HepG2 (cell line): Measurements from ENCODE around the gene BSN. TPM values are rescaled to one million over a fixed set of nuclear protein-coding genes. Genes with fewer than 3 reads are reported as not detected.
A peak's percentile ranks its signal among the peaks of the same experiment; 100 is the strongest.

ENCODE experiments used
- ATAC-seq: fragments of 200-7000 bp; cut with Tn5 transposase; 3 replicates; pipeline ENCODE4 v1.9.1; 2020; ENCODE audit warnings: mild to moderate bottlenecking, moderate library complexity
- BruUV-seq: library from RNA; stranded (reverse); fragments of 400-500 nt; replicated peaks from 2 replicates; lab custom pipeline; 2021; lab: Mats Ljungman, UMichigan
- CTCF ChIA-PET: fragments of 300-600 bp; formaldehyde crosslinking; extraction: SDS; loops from one replicate; lab custom pipeline; 2021; ENCODE audit warnings: low total read pairs, inconsistent platforms, low intra/inter-chr PET ratio; lab: Yijun Ruan, JAX
- POLR2A ChIA-PET: fragments of 350-600 bp; sonication (Branson Sonifier 250); formaldehyde crosslinking; loops from one replicate; lab custom pipeline; 2020; ENCODE audit warnings: antibody characterized with exemption, inconsistent platforms; lab: Yijun Ruan, JAX
- DNase-seq: peaks from one replicate; pipeline ENCODE4 v3.0.0-alpha.2; 2015; ENCODE audit warnings: low spot score
- FAIRE-seq: peaks from 3 replicates; lab custom pipeline; 2011; peaks lifted over from hg19 to GRCh38; lab: Jason Lieb, UNC
- H2AFZ ChIP-seq: one replicate; pipeline ENCODE4 v1.6.1; 2011; ENCODE audit warnings: low read length, inconsistent platforms
- H3K27ac ChIP-seq: fragments of 300-600 bp; 3 replicates; pipeline ENCODE4 v1.8.0; 2011; ENCODE audit warnings: mixed run types, mild to moderate bottlenecking, mixed read lengths, low read length, inconsistent platforms; ENCODE audit not compliant: insufficient read depth; ENCODE audit errors: extremely low read length
- H3K27me3 ChIP-seq, 2 experiments: fragments of 200-600 bp in 1 of 2; 2 replicates in 1 of 2; 3 replicates in 1 of 2; pipeline versions ENCODE4 v1.6.0 to v1.8.0; 2011; ENCODE audit warnings: low read length in 2 of 2, mild to moderate bottlenecking in 2 of 2, moderate library complexity in 2 of 2, inconsistent platforms in 1 of 2; ENCODE audit not compliant: insufficient read depth in 2 of 2, control insufficient read depth in 1 of 2
- H3K36me3 ChIP-seq, 2 experiments: fragments of 200-600 bp in 1 of 2; replicated peaks in 1 of 2; 2 replicates in 1 of 2; 3 replicates in 1 of 2; pipeline versions ENCODE4 v1.5.1 to v1.8.0; 2011; ENCODE audit warnings: low read length in 2 of 2, inconsistent platforms in 1 of 2; ENCODE audit not compliant: insufficient read depth in 2 of 2, control insufficient read depth in 1 of 2
- H3K4me1 ChIP-seq: 2 replicates; pipeline ENCODE4 v1.5.1; 2012; ENCODE audit warnings: low read length, inconsistent platforms; ENCODE audit not compliant: insufficient read depth
- H3K4me2 ChIP-seq: 2 replicates; pipeline ENCODE4 v1.6.0; 2011; ENCODE audit warnings: low read depth, low read length, inconsistent platforms
- H3K4me3 ChIP-seq, 3 experiments: fragments of 200-600 bp in 1 of 3; sonication (generic), shearing (Covaris generic) in 1 of 3; replicated peaks in 1 of 3; 2 replicates each; pipeline ENCODE4 v1.5.1; 2011 to 2016; ENCODE audit warnings: low read length in 3 of 3, inconsistent platforms in 2 of 3, low read depth in 2 of 3, mild to moderate bottlenecking in 2 of 3, control low read depth in 1 of 3, mixed read lengths in 1 of 3; ENCODE audit not compliant: insufficient read depth in 1 of 3
- H3K79me2 ChIP-seq: one replicate; pipeline ENCODE4 v1.6.1; 2011; ENCODE audit warnings: low read length, inconsistent platforms; ENCODE audit not compliant: insufficient read depth
- H3K9ac ChIP-seq: 2 replicates; pipeline ENCODE4 v1.6.0; 2011; ENCODE audit warnings: mild to moderate bottlenecking, low read depth, low read length, inconsistent platforms; ENCODE audit not compliant: insufficient read depth
- H3K9me3 ChIP-seq: 2 replicates; pipeline ENCODE4 v1.5.1; 2012; ENCODE audit warnings: mild to moderate bottlenecking, low read length
- H4K20me1 ChIP-seq: 2 replicates; pipeline ENCODE4 v1.6.0; 2011; ENCODE audit warnings: inconsistent platforms, mild to moderate bottlenecking, low read length, moderate library complexity; ENCODE audit not compliant: insufficient read depth
- AGO1 ChIP-seq: fragments of 200-400 bp; formaldehyde crosslinking; IDR thresholded peaks from 2 replicates; pipeline ENCODE4 v1.6.1; 2017; ENCODE audit warnings: mild to moderate bottlenecking, low read depth, low read length, moderate library complexity; ENCODE audit not compliant: poor library complexity, severe bottlenecking
- DMAP1 ChIP-seq: IDR thresholded peaks from 2 replicates; pipeline ENCODE4 v1.6.1; 2016
- EP300 ChIP-seq, 3 experiments: sonication (generic) in 1 of 3; formaldehyde crosslinking in 1 of 3; IDR thresholded peaks; 2 replicates each; pipeline versions ENCODE4 v1.5.1 to v1.6.1; 2011 to 2020; ENCODE audit warnings: low read depth in 2 of 3, low read length in 2 of 3, borderline replicate concordance in 1 of 3, improper control_type of control experiment in 1 of 3, mild to moderate bottlenecking in 1 of 3, missing genetic modification reagents in 1 of 3, moderate library complexity in 1 of 3
- FLYWCH1 ChIP-seq: sonication (generic); formaldehyde crosslinking; IDR thresholded peaks from 2 replicates; pipeline ENCODE4 v1.8.1; 2023; ENCODE audit warnings: mild to moderate bottlenecking, missing genetic modification reagents
- HNRNPL ChIP-seq: fragments of 200-400 bp; formaldehyde crosslinking; IDR thresholded peaks from 2 replicates; pipeline ENCODE4 v1.6.1; 2017; ENCODE audit warnings: mild to moderate bottlenecking, low read depth, low read length
- TMF1 ChIP-seq: sonication (generic); formaldehyde crosslinking; IDR thresholded peaks from 2 replicates; pipeline ENCODE4 v1.8.1; 2022; ENCODE audit warnings: low read depth, missing genetic modification reagents
- TP53 ChIP-seq: sonication (generic); formaldehyde crosslinking; conservative IDR thresholded peaks from 2 replicates; pipeline ENCODE4 v1.4.0; 2020; ENCODE audit warnings: missing genetic modification reagents
- TRIM24 ChIP-seq: sonication (generic); formaldehyde crosslinking; IDR thresholded peaks from 2 replicates; pipeline ENCODE4 v1.8.0; 2022; ENCODE audit warnings: mild to moderate bottlenecking, missing genetic modification reagents
- ZNF232 ChIP-seq: sonication (generic); formaldehyde crosslinking; IDR thresholded peaks from 2 replicates; pipeline ENCODE4 v1.4.0; 2020; ENCODE audit warnings: missing genetic modification reagents, borderline replicate concordance
- ZNF235 ChIP-seq: sonication (generic); formaldehyde crosslinking; IDR thresholded peaks from 2 replicates; pipeline ENCODE4 v1.8.1; 2023; ENCODE audit warnings: mild to moderate bottlenecking, missing genetic modification reagents, borderline replicate concordance
- ZNF253 ChIP-seq: sonication (generic); formaldehyde crosslinking; IDR thresholded peaks from 2 replicates; pipeline ENCODE4 v1.8.0; 2022; ENCODE audit warnings: mild to moderate bottlenecking, missing genetic modification reagents, borderline replicate concordance
- ZNF317 ChIP-seq: sonication (generic); formaldehyde crosslinking; IDR thresholded peaks from 2 replicates; pipeline ENCODE4 v1.5.0; 2020; ENCODE audit warnings: mild to moderate bottlenecking, missing genetic modification reagents
- ZNF574 ChIP-seq: sonication (generic); formaldehyde crosslinking; IDR thresholded peaks from 2 replicates; pipeline ENCODE4 v1.4.0; 2020; ENCODE audit warnings: missing genetic modification reagents
- ZNF839 ChIP-seq: sonication (generic); formaldehyde crosslinking; IDR thresholded peaks from 2 replicates; pipeline ENCODE4 v1.4.0; 2020; ENCODE audit warnings: missing genetic modification reagents, mild to moderate bottlenecking, borderline replicate concordance
- ZSCAN20 ChIP-seq: sonication (generic); formaldehyde crosslinking; IDR thresholded peaks from 2 replicates; pipeline ENCODE4 v1.4.0; 2020; ENCODE audit warnings: missing genetic modification reagents, mild to moderate bottlenecking, borderline replicate concordance
- ZSCAN30 ChIP-seq: sonication (generic); formaldehyde crosslinking; IDR thresholded peaks from 2 replicates; pipeline ENCODE4 v1.5.0; 2020; ENCODE audit warnings: mild to moderate bottlenecking, missing genetic modification reagents
- ZSCAN9 ChIP-seq: IDR thresholded peaks from 2 replicates; pipeline ENCODE4 v1.6.1; 2016; ENCODE audit warnings: borderline replicate concordance
- WGBS: methylation state at CpG from one replicate; pipeline ENCODE4 v1.1.6; 2017; ENCODE audit warnings: low lambda C conversion rate; 5-methylcytosine and 5-hydroxymethylcytosine counted together
- in situ Hi-C: cut with HindIII; loops from 2 replicates; pipeline ENCODE4 v1.10.0; 2017; ENCODE audit warnings: low pct_unique_long_range_greater_than_20kb; ENCODE audit not compliant: extremely low pct_ligation_motif_present
- intact Hi-C: fragments of 100-400 bp; cut with micrococcal nuclease; formaldehyde crosslinking; loops from one replicate; pipeline ENCODE4 v1.10.0; 2022; ENCODE audit not compliant: unreplicated experiment
- polyA plus RNA-seq, 8 experiments: library from polyadenylated mRNA; depleted of rRNA in 3 of 8; stranded (reverse) in 7 of 8; unstranded in 1 of 8; fragments of >200 nt; fragmentation: Illumina TruSeq in 4 of 8; extraction: Trizol in 4 of 8; gene quantifications; 2 replicates each; pipeline versions ENCODE4 v1.2.1 to v1.2.3, GENCODE V29; 2011 to 2016; ENCODE audit warnings: low read depth in 4 of 8, missing spikeins in 1 of 8, mixed read lengths in 1 of 8; ENCODE audit not compliant: insufficient read depth in 1 of 8
- total RNA-seq, 5 experiments: library from RNA; depleted of rRNA; stranded (reverse); fragments of >200 nt; fragmentation: Illumina TruSeq; extraction: Trizol; gene quantifications; 2 replicates each; pipeline ENCODE4 v1.2.3, GENCODE V29; 2016; ENCODE audit warnings: low read depth in 1 of 5
- TF ChIP-seq, protein P1 (sequence below): sonication (generic); formaldehyde crosslinking; IDR thresholded peaks from 2 replicates; pipeline ENCODE4 v1.4.0; 2020; ENCODE audit warnings: missing genetic modification reagents, low read depth, mild to moderate bottlenecking, borderline replicate concordance

BSN gene
- total and polyA plus RNA-seq, 2 of the 13 experiments (the other 11 are each of a cell fraction or from before 2014, with no cell fraction given): 0.42 to 0.86 TPM

DNA sequence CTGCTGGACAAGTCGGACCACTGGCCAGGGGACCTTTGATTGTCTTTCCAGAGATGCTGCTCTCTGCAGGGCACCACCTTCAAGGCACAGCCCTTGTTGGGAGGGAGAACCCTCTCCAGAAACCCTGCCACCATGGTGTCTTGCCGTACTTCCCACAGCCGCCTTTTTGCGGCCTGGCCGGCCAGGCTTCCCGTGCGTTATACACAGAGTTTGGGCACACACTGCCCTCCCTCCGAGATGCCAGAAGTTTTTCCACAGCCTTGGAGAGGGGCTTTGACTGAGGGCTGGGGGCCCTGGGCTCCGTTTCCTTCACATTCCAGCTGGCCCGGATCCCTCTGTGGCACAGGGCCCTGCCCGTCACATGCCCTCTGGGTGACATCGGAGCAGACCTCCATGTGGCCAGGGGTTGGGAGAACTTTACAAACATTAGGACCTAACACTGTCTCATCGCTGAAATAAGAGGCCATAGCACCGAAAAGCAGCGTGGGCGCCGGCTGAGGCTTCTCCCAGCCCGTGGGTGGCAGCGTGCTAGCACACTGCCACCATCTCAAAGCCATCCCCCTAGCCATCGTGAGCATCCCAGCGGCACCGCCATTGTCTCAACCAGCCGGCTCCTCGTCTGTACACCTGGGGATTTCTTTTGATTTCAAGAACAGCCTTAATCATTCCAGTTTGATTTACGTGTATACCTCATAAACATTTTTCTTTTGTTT lies 113.6 kb downstream of the BSN start (continued):
- TF ChIP-seq ZSCAN30 (CRISPR knock-in tag): no peak
- TF ChIP-seq ZNF235 (CRISPR knock-in tag): 0 out of 2 replicates have a peak, but pooled peaks have one; percentile 53
- peak; percentile 57 for TF ChIP-seq AGO1
- no peak for TF ChIP-seq DMAP1
- TF ChIP-seq HNRNPL: 0 out of 2 replicates have a peak, but pooled peaks have one; percentile 36
- TF ChIP-seq ZNF317: peak; percentile 37; the same call in 1 of the 2 replicates
- no peak for TF ChIP-seq ZSCAN20 (CRISPR knock-in tag)
- no peak for TF ChIP-seq FLYWCH1 (CRISPR knock-in tag)
- TF ChIP-seq ZNF232 (CRISPR knock-in tag): peak; percentile 7; the same call in 1 of the 2 replicates
- TF ChIP-seq, all 625 proteins: peak for 16

GRCh38 chr3:49668414-49668797 lies 114.1 kb downstream of the BSN start:
- DNase-seq (peak; percentile 76), FAIRE-seq (peak; percentile 82), ATAC-seq (peak; percentile 56)
- no peak overlapping the region for H3K4me3 ChIP-seq
- ChIA-PET POLR2A (interaction anchor here (2.0 kb wide), 1 partner anchor 129 kb away, joined by 28 read pairs; no protein-coding TSS in a partner anchor), CTCF (no interaction called here)
- BruUV-seq: no TSS peak
- H2AFZ ChIP-seq: no peak overlapping the region
- no peak overlapping the region for H3K9ac ChIP-seq
- in situ Hi-C loops: no loop called here
- peak overlapping the region; percentile 27 for H3K4me2 ChIP-seq
- H3K27me3 ChIP-seq: no peaks in the 10 kb centered on the region
- no peaks in the 10 kb centered on the region for H4K20me1 ChIP-seq
- H3K79me2 ChIP-seq: no peaks in the 10 kb centered on the region
- intact Hi-C loops: loop anchor here (5.0 kb wide), 1 partner anchor 81 kb away; no protein-coding TSS in a partner anchor
- H3K4me1 ChIP-seq: peaks cover 92% of the 10 kb centered on the region
- peak overlapping the region; percentile 80 for H3K27ac ChIP-seq
- 0% methylated on average over 5 of the region's 5 CpGs for WGBS
- H3K9me3 ChIP-seq: no peaks in the 10 kb centered on the region
- H3K36me3 ChIP-seq: no peaks in the 10 kb centered on the region
- TF ChIP-seq TMF1 (CRISPR knock-in tag): no peak
- TF ChIP-seq ZSCAN9 (CRISPR knock-in tag): peak; percentile 58
- peak in 1 of 2 experiments; percentile 74; a peak in 2 of 4 replicates for TF ChIP-seq EP300 (IDR thresholded peaks at IDR 0.05; ENCODE audit: low read depth in 2 of 2, low read length in 2 of 2)
- TF ChIP-seq EP300 (CRISPR knock-in tag; IDR thresholded peaks at IDR 0.05; ENCODE audit: borderline replicate concordance): peak; percentile 51; the same call in 1 of the 2 replicates
- TF ChIP-seq TP53 (CRISPR knock-in tag): no peak
- TF ChIP-seq ZNF574 (CRISPR knock-in tag): peak; percentile 61
- TF ChIP-seq ZNF253: no peak
- no peak for TF ChIP-seq TRIM24 (CRISPR knock-in tag)
- no peak for TF ChIP-seq ZNF839
- TF ChIP-seq, protein P1, sequence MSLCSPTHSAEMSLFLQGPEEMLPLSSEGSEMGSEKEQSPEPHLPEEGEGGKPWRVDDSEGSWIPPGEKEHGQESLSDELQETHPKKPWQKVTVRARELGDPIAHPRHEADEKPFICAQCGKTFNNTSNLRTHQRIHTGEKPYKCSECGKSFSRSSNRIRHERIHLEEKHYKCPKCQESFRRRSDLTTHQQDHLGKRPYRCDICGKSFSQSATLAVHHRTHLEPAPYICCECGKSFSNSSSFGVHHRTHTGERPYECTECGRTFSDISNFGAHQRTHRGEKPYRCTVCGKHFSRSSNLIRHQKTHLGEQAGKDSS (CRISPR knock-in tag): 0 out of 2 replicates have a peak, but pooled peaks have one; percentile 52
